Measurements from ENCODE around the gene CTNNBL1. TPM values are rescaled to one million over a fixed set of nuclear protein-coding genes. Genes with fewer than 3 reads are reported as not detected.

CTNNBL1 gene
- total RNA-seq, 2 donors from 2014 or later, result 8.6 to 17.4 TPM

- Histone ChIP-seq H3K27ac (no peak overlapping the region), H3K9me3 (no peaks in the 10 kb centered on the region), H3K36me3 (replicated peaks in 1 of 2; ENCODE audit: insufficient read depth in 1 of 2, low read depth in 2 of 2) (no peaks in the 10 kb centered on the region), H3K4me1 (peaks cover 13% of the 10 kb centered on the region), H3K27me3 (no peaks in the 10 kb centered on the region), H3K4me3 (no peak overlapping the region)
- intact Hi-C loops (cut with DNase I), result no loop called here
- 84 to 88% methylated on average over 2 of the region's 2 CpGs for WGBS, 2 donors
- ATAC-seq (no peak), DNase-seq (no peak)
- TF ChIP-seq, protein P1, sequence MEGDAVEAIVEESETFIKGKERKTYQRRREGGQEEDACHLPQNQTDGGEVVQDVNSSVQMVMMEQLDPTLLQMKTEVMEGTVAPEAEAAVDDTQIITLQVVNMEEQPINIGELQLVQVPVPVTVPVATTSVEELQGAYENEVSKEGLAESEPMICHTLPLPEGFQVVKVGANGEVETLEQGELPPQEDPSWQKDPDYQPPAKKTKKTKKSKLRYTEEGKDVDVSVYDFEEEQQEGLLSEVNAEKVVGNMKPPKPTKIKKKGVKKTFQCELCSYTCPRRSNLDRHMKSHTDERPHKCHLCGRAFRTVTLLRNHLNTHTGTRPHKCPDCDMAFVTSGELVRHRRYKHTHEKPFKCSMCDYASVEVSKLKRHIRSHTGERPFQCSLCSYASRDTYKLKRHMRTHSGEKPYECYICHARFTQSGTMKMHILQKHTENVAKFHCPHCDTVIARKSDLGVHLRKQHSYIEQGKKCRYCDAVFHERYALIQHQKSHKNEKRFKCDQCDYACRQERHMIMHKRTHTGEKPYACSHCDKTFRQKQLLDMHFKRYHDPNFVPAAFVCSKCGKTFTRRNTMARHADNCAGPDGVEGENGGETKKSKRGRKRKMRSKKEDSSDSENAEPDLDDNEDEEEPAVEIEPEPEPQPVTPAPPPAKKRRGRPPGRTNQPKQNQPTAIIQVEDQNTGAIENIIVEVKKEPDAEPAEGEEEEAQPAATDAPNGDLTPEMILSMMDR (IDR thresholded peaks at IDR 0.05), result no peak
- TF ChIP-seq POLR2A (IDR thresholded peaks at IDR 0.05), result no peak
Observed at GRCh38 chr20:37727957-37728634, 34.3 kb downstream of the CTNNBL1 start.

GRCh38 chr20:37728635-37728983, 34.8 kb downstream of the CTNNBL1 start:
- ATAC-seq (no peak), DNase-seq (no peak)
- Histone ChIP-seq H3K9me3 (no peaks in the 10 kb centered on the region), H3K4me1 (peaks cover 8% of the 10 kb centered on the region), H3K27me3 (no peaks in the 10 kb centered on the region), H3K27ac (no peak overlapping the region), H3K4me3 (no peak overlapping the region), H3K36me3 (replicated peaks in 1 of 2; ENCODE audit: insufficient read depth in 1 of 2, low read depth in 2 of 2) (no peaks in the 10 kb centered on the region)
- TF ChIP-seq, protein P1 (IDR thresholded peaks at IDR 0.05), result no peak
- no peak for TF ChIP-seq POLR2A (IDR thresholded peaks at IDR 0.05)
- intact Hi-C loops (cut with DNase I), result no loop called here
- 68 to 75% methylated on average over 2 of the region's 2 CpGs for WGBS, 2 donors

- Histone ChIP-seq H3K36me3 (replicated peaks in 1 of 2; ENCODE audit: insufficient read depth in 1 of 2, low read depth in 2 of 2) (no peaks in the 10 kb centered on the region), H3K27me3 (no peaks in the 10 kb centered on the region), H3K9me3 (no peaks in the 10 kb centered on the region), H3K4me1 (no peaks in the 10 kb centered on the region), H3K4me3 (no peak overlapping the region), H3K27ac (no peak overlapping the region)
- 73 to 76% methylated on average over 4 of the region's 4 CpGs for WGBS, 2 donors
- DNase-seq (no peak), ATAC-seq (no peak)
- intact Hi-C loops (cut with DNase I), result no loop called here
- TF ChIP-seq, protein P1 (IDR thresholded peaks at IDR 0.05), result no peak
- TF ChIP-seq POLR2A (IDR thresholded peaks at IDR 0.05), result no peak
Observed at GRCh38 chr20:37729452-37729851, 35.6 kb downstream of the CTNNBL1 start.

GRCh38 chr20:37729909-37730308, 36.1 kb downstream of the CTNNBL1 start:
- TF ChIP-seq, protein P1 (IDR thresholded peaks at IDR 0.05), result no peak
- TF ChIP-seq POLR2A (IDR thresholded peaks at IDR 0.05), result no peak
- DNase-seq (no peak), ATAC-seq (no peak)
- Histone ChIP-seq H3K27ac (no peak overlapping the region), H3K9me3 (no peaks in the 10 kb centered on the region), H3K36me3 (replicated peaks in 1 of 2; ENCODE audit: insufficient read depth in 1 of 2, low read depth in 2 of 2) (no peaks in the 10 kb centered on the region), H3K27me3 (no peaks in the 10 kb centered on the region), H3K4me1 (no peaks in the 10 kb centered on the region), H3K4me3 (no peak overlapping the region)
- WGBS, 2 donors, result 65 to 69% methylated on average over 3 of the region's 3 CpGs
- intact Hi-C loops (cut with DNase I), result no loop called here

GRCh38 chr20:37733416-37733815, 39.6 kb downstream of the CTNNBL1 start:
- Histone ChIP-seq H3K36me3 (replicated peaks in 1 of 2; ENCODE audit: insufficient read depth in 1 of 2, low read depth in 2 of 2) (peaks cover 0 to 8% of the 10 kb centered on the region in 2 donors), H3K9me3 (no peaks in the 10 kb centered on the region), H3K4me3 (no peak overlapping the region), H3K4me1 (no peaks in the 10 kb centered on the region), H3K27me3 (no peaks in the 10 kb centered on the region), H3K27ac (no peak overlapping the region)
- DNase-seq, result no peak
- no peak for ATAC-seq
- intact Hi-C loops (cut with DNase I), result no loop called here
- WGBS, 2 donors, result 80 to 89% methylated on average over 4 of the region's 4 CpGs
- TF ChIP-seq POLR2A (IDR thresholded peaks at IDR 0.05), result no peak
- TF ChIP-seq, protein P1 (IDR thresholded peaks at IDR 0.05), result no peak
